H9 (cell line): ENCODE results near the gene TIMP1. TPM values are rescaled to one million over a fixed set of nuclear protein-coding genes. Genes with fewer than 3 reads are reported as not detected.

Source experiments
- DNase-seq: peaks from one replicate; pipeline ENCODE4 v3.0.0-alpha.2; 2017
- H2AFZ ChIP-seq: one replicate; pipeline ENCODE4 v1.6.1; 2013; ENCODE audit warnings: mild to moderate bottlenecking, low read length, control low read depth, moderate library complexity
- H2AK5ac ChIP-seq: 2 replicates; pipeline ENCODE4 v1.6.1; 2013; ENCODE audit warnings: low read length, control low read depth, mixed read lengths; ENCODE audit not compliant: insufficient read length
- H2BK120ac ChIP-seq: one replicate; pipeline ENCODE4 v1.6.1; 2013; ENCODE audit warnings: low read depth, mild to moderate bottlenecking, low read length, control low read depth, inconsistent platforms; ENCODE audit not compliant: poor library complexity, severe bottlenecking
- H2BK12ac ChIP-seq: 2 replicates; pipeline ENCODE4 v1.6.1; 2013; ENCODE audit warnings: low read length, control low read depth, mixed read lengths, low read depth; ENCODE audit not compliant: insufficient read length
- H2BK15ac ChIP-seq: 2 replicates; pipeline ENCODE4 v1.6.1; 2013; ENCODE audit warnings: low read depth, low read length, control low read depth
- H2BK20ac ChIP-seq: one replicate; pipeline ENCODE4 v1.6.1; 2013; ENCODE audit warnings: low read depth, mild to moderate bottlenecking, low read length, control low read depth, inconsistent platforms; ENCODE audit not compliant: poor library complexity, severe bottlenecking
- H2BK5ac ChIP-seq: 2 replicates; pipeline ENCODE4 v1.6.1; 2013; ENCODE audit warnings: low read length, control low read depth, mixed read lengths; ENCODE audit not compliant: insufficient read length
- H3K14ac ChIP-seq: 2 replicates; pipeline ENCODE4 v1.6.1; 2013; ENCODE audit warnings: low read length, control low read depth; ENCODE audit not compliant: insufficient read depth
- H3K18ac ChIP-seq: 2 replicates; pipeline ENCODE4 v1.6.1; 2013; ENCODE audit warnings: low read depth, mild to moderate bottlenecking, mixed read lengths, low read length, control low read depth; ENCODE audit not compliant: insufficient read length
- H3K23ac ChIP-seq: 2 replicates; pipeline ENCODE4 v1.6.1; 2013; ENCODE audit warnings: low read length, control low read depth, mixed read lengths, low read depth; ENCODE audit not compliant: insufficient read length
- H3K23me2 ChIP-seq: 2 replicates; pipeline ENCODE4 v1.6.1; 2013; ENCODE audit warnings: low read depth, mild to moderate bottlenecking, mixed read lengths, low read length, control low read depth; ENCODE audit not compliant: insufficient read length, poor library complexity, severe bottlenecking
- H3K27ac ChIP-seq: 2 replicates; pipeline ENCODE4 v1.5.1; 2013; ENCODE audit warnings: low read length, control low read depth, mixed read lengths, low read depth; ENCODE audit not compliant: insufficient read length
- H3K27me3 ChIP-seq: 2 replicates; pipeline ENCODE4 v1.6.1; 2013; ENCODE audit warnings: low read length, control low read depth, inconsistent platforms; ENCODE audit not compliant: insufficient read depth
- H3K4ac ChIP-seq: 2 replicates; pipeline ENCODE4 v1.6.1; 2013; ENCODE audit warnings: low read depth, mild to moderate bottlenecking, control low read depth, inconsistent platforms, low read length, moderate library complexity
- H3K4me1 ChIP-seq: 2 replicates; pipeline ENCODE4 v1.6.1; 2013; ENCODE audit warnings: low read length, control low read depth, inconsistent platforms; ENCODE audit not compliant: insufficient read depth
- H3K4me2 ChIP-seq: 2 replicates; pipeline ENCODE4 v1.6.1; 2013; ENCODE audit warnings: low read length, control low read depth, mixed read lengths; ENCODE audit not compliant: insufficient read length, insufficient read depth
- H3K56ac ChIP-seq: 2 replicates; pipeline ENCODE4 v1.6.1; 2013; ENCODE audit warnings: low read depth, mild to moderate bottlenecking, mixed read lengths, low read length, control low read depth; ENCODE audit not compliant: insufficient read length
- H3K79me1 ChIP-seq: 2 replicates; pipeline ENCODE4 v1.6.1; 2013; ENCODE audit warnings: low read depth, mild to moderate bottlenecking, moderate library complexity, low read length, control low read depth, inconsistent platforms; ENCODE audit not compliant: insufficient read depth, poor library complexity, severe bottlenecking
- H3K79me2 ChIP-seq: 2 replicates; pipeline ENCODE4 v1.6.1; 2013; ENCODE audit warnings: low read length, control low read depth, inconsistent platforms; ENCODE audit not compliant: insufficient read depth
- H3K9ac ChIP-seq: 2 replicates; pipeline ENCODE4 v1.6.1; 2013; ENCODE audit warnings: low read length, control low read depth, mixed read lengths; ENCODE audit not compliant: insufficient read length; ENCODE audit errors: extremely low read depth
- H3K9me3 ChIP-seq: one replicate; pipeline ENCODE4 v1.6.1; 2013; ENCODE audit warnings: low read depth, low read length, inconsistent platforms; ENCODE audit not compliant: control insufficient read depth
- H3T11ph ChIP-seq: one replicate; pipeline ENCODE4 v1.6.1; 2013; ENCODE audit warnings: mild to moderate bottlenecking, low read length, control low read depth, inconsistent platforms
- H4K20me1 ChIP-seq: one replicate; pipeline ENCODE4 v1.6.1; 2013; ENCODE audit not compliant: control insufficient read depth, insufficient read length, insufficient read depth
- H4K5ac ChIP-seq: 2 replicates; pipeline ENCODE4 v1.6.1; 2013; ENCODE audit warnings: low read depth, mild to moderate bottlenecking, mixed read lengths, low read length, control low read depth; ENCODE audit not compliant: insufficient read length
- H4K8ac ChIP-seq: replicated peaks from 2 replicates; pipeline ENCODE4 v1.6.1; 2013; ENCODE audit warnings: low read length, control low read depth, mixed read lengths, low read depth; ENCODE audit not compliant: insufficient read length
- H4K91ac ChIP-seq: 2 replicates; pipeline ENCODE4 v1.6.1; 2013; ENCODE audit warnings: low read depth, mild to moderate bottlenecking, moderate library complexity, mixed read lengths, low read length, control low read depth; ENCODE audit not compliant: insufficient read length
- H3K27ac Mint-ChIP-seq, 3 experiments: 2 replicates in 2 of 3; 3 replicates in 1 of 3; pipeline ENCODE4 v1.8.0; 2020 to 2021; ENCODE audit warnings: mixed read lengths in 3 of 3, mild to moderate bottlenecking in 1 of 3, moderate library complexity in 1 of 3
- H3K27me3 Mint-ChIP-seq: 2 replicates; pipeline ENCODE4 v1.8.0; 2021; ENCODE audit warnings: low read depth, mild to moderate bottlenecking, moderate library complexity, mixed read lengths
- H3K36me3 Mint-ChIP-seq, 3 experiments: 2 replicates in 2 of 3; 3 replicates in 1 of 3; pipeline ENCODE4 v1.8.0; 2020 to 2021; ENCODE audit warnings: low read depth in 3 of 3, mixed read lengths in 3 of 3; ENCODE audit not compliant: insufficient read depth in 1 of 3
- H3K4me1 Mint-ChIP-seq, 2 experiments: 2 replicates each; pipeline ENCODE4 v1.8.0; 2020; ENCODE audit warnings: mixed read lengths in 2 of 2
- H3K4me3 Mint-ChIP-seq, 2 experiments: 2 replicates in 1 of 2; 3 replicates in 1 of 2; pipeline ENCODE4 v1.8.0; 2020 to 2021; ENCODE audit warnings: mild to moderate bottlenecking in 2 of 2, mixed read lengths in 2 of 2, moderate library complexity in 1 of 2
- H3K9me3 Mint-ChIP-seq, 2 experiments: 2 replicates in 1 of 2; 3 replicates in 1 of 2; pipeline ENCODE4 v1.8.0; 2020; ENCODE audit warnings: mild to moderate bottlenecking in 2 of 2, mixed read lengths in 2 of 2, moderate library complexity in 1 of 2
- WGBS: extraction: QIAGEN DNeasy Blood & Tissue Kit; methylation state at CpG from one replicate; pipeline ENCODE4 v1.1.7; 2013; ENCODE audit warnings: missing lambda C conversion rate, low lambda C conversion rate, mixed read lengths; ENCODE audit not compliant: insufficient read length; ENCODE audit errors: extremely low coverage; 5-methylcytosine and 5-hydroxymethylcytosine counted together
- total RNA-seq: library from RNA; stranded (reverse); gene quantifications from 2 replicates; pipeline ENCODE4 v1.2.1, GENCODE V29; 2021
- TF ChIP-seq, protein P1 (sequence below): fragments of 200-600 bp; sonication (generic); conservative IDR thresholded peaks from 3 replicates; pipeline ENCODE4 v1.8.0; 2021; ENCODE audit warnings: antibody characterized with exemption, mild to moderate bottlenecking

The TIMP1 gene
- total RNA-seq, 1 experiment from 2014 or later, result 65.1 TPM

DNA sequence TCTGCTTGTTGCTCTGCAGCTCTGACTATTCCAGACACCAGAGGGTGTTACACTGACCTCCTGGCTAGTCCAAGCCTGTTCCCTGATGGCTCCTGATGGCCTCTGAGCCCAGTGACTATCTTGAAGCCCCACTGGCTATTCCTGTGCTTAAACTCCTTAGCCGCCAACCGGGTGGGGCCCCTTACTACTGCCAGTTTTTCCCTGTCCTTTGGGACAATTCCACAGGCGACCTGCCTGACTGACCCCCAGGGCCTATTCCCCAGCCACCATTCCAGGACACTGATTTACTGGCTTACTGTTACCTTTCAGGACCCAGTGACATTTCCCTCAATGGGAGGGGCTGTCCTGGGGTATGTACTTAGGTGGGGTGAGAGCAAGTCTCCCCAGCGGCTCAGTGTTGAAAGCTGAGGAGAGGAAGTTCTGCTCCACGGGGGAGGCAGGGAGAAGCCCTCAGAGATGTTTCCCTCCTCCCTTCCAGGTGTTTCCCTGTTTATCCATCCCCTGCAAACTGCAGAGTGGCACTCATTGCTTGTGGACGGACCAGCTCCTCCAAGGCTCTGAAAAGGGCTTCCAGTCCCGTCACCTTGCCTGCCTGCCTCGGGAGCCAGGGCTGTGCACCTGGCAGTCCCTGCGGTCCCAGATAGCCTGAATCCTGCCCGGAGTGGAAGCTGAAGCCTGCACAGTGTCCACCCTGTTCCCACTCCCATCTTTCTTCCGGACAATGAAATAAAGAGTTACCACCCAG lies 4.0 kb downstream of the TIMP1 start:
- Histone ChIP-seq H3K56ac (no peak overlapping the region), H3K23me2 (peaks cover 4% of the 10 kb centered on the region), H3K27me3 (no peaks in the 10 kb centered on the region), H2BK20ac (no peak overlapping the region), H2AFZ (no peak overlapping the region), H2BK5ac (no peak overlapping the region), H2AK5ac (no peak overlapping the region), H3K14ac (no peak overlapping the region), H4K8ac (no peak overlapping the region), H3K9me3 (peaks cover 43% of the 10 kb centered on the region), H2BK120ac (no peak overlapping the region), H4K5ac (no peak overlapping the region), H3K27ac (no peak overlapping the region), H3K4me1 (no peaks in the 10 kb centered on the region), H3K79me1 (no peaks in the 10 kb centered on the region), H3K4ac (no peak overlapping the region), H3K23ac (no peak overlapping the region), H3T11ph (no peak overlapping the region), H3K9ac (no peak overlapping the region), H2BK12ac (no peak overlapping the region), H3K4me2 (no peak overlapping the region), H4K91ac (no peak overlapping the region), H3K79me2 (no peaks in the 10 kb centered on the region), H4K20me1 (no peaks in the 10 kb centered on the region), H2BK15ac (no peak overlapping the region), H3K18ac (no peak overlapping the region)
- TF ChIP-seq, protein P1, sequence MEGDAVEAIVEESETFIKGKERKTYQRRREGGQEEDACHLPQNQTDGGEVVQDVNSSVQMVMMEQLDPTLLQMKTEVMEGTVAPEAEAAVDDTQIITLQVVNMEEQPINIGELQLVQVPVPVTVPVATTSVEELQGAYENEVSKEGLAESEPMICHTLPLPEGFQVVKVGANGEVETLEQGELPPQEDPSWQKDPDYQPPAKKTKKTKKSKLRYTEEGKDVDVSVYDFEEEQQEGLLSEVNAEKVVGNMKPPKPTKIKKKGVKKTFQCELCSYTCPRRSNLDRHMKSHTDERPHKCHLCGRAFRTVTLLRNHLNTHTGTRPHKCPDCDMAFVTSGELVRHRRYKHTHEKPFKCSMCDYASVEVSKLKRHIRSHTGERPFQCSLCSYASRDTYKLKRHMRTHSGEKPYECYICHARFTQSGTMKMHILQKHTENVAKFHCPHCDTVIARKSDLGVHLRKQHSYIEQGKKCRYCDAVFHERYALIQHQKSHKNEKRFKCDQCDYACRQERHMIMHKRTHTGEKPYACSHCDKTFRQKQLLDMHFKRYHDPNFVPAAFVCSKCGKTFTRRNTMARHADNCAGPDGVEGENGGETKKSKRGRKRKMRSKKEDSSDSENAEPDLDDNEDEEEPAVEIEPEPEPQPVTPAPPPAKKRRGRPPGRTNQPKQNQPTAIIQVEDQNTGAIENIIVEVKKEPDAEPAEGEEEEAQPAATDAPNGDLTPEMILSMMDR, result no peak
- Mint-ChIP-seq H3K27ac (peak overlapping the region in 2 of 3 experiments; percentile 10 to 52; a peak in 3 of 7 replicates), H3K27me3 (no peaks in the 10 kb centered on the region; the same call in 1 of the 2 replicates), H3K4me1 (peaks cover 11 to 21% of the 10 kb centered on the region in 2 experiments), H3K9me3 (peaks cover 71 to 81% of the 10 kb centered on the region in 2 experiments), H3K36me3 (peaks cover 19 to 26% (median 20%) of the 10 kb centered on the region in 3 experiments; a peak in 6 of 7 replicates), H3K4me3 (no peak overlapping the region; a peak in 1 of 5 replicates)
- WGBS, result no CpG with 5 or more reads among the region's 11 CpGs
- DNase-seq, result no peak
